Pancreas (tissue), 10 donors: ENCODE data around the gene NPEPL1. TPM values are rescaled to one million over a fixed set of nuclear protein-coding genes. Genes with fewer than 3 reads are reported as not detected.
"Not testable (repeated sequence)": the region's sequence is repeated elsewhere in the genome, so short reads cannot be mapped to it uniquely, and the experiment has no call there.

Experiments used
- ATAC-seq, 4 donors: fragments of 200-7000 bp; cut with Tn5 transposase; one replicate each; pipeline versions ENCODE4 v1.8.0 to v1.9.1; 2020; ENCODE audit warnings: mild to moderate bottlenecking in 4 of 4, moderate library complexity in 4 of 4
- DNase-seq, 6 donors: peaks; one replicate each; pipeline ENCODE4 v3.0.0-alpha.2; 2020
- FAIRE-seq: peaks from 2 replicates; lab custom pipeline; 2012; peaks lifted over from hg19 to GRCh38; lab: Jason Lieb, UNC
- H3K27ac ChIP-seq, 4 donors: fragments of 200-600 bp; sonication (generic); 1 replicate in 3 of 4; 2 replicates in 1 of 4; pipeline versions ENCODE4 v1.5.0 to v1.8.0; 2020
- H3K27me3 ChIP-seq, 4 donors: fragments of 200-600 bp; one replicate each; pipeline ENCODE4 v1.8.0; 2021
- H3K36me3 ChIP-seq, 3 donors: fragments of 200-600 bp; sonication (generic) in 1 of 3; one replicate each; pipeline versions ENCODE4 v1.5.0 to v1.8.0; 2020 to 2021
- H3K4me1 ChIP-seq, 3 donors: fragments of 200-600 bp; one replicate each; pipeline ENCODE4 v1.8.0; 2021
- H3K4me3 ChIP-seq, 4 donors: fragments of 200-600 bp; sonication (generic) in 2 of 4; one replicate each; pipeline versions ENCODE4 v1.5.0 to v1.8.0; 2020 to 2021
- H3K9me3 ChIP-seq, 4 donors: fragments of 200-600 bp; one replicate each; pipeline ENCODE4 v1.8.0; 2021
- WGBS, 2 donors: extraction: QIAGEN DNeasy Blood & Tissue Kit; methylation state at CpG; one replicate each; pipeline ENCODE4 v1.1.7; 2013; 5-methylcytosine and 5-hydroxymethylcytosine counted together
- intact Hi-C, 3 donors: fragments of 100-400 bp; cut with DNase I; formaldehyde crosslinking; loops; one replicate each; pipeline versions ENCODE4 v1.11.1 to v1.14.2; 2022
- polyA plus RNA-seq, 2 donors: library from polyadenylated mRNA; stranded (reverse); fragments of 200-250 nt; gene quantifications; one replicate each; pipeline ENCODE4 v1.2.3, GENCODE V29; 2013
- total RNA-seq, 6 donors: library from RNA; stranded (reverse); fragmentation: NEBNext Ultra II Directional in 4 of 6; extraction: Animal tissue kit (Norgen Biotek cat#: 25700) in 4 of 6; gene quantifications; one replicate each; pipeline versions ENCODE4 v1.2.1 to v1.2.4, GENCODE V29; 2021 to 2023
- TF ChIP-seq, protein P1 (sequence below), 4 donors: fragments of 200-600 bp; sonication (generic) in 3 of 4; IDR thresholded peaks; one replicate each; pipeline versions ENCODE4 v1.5.0 to v1.8.0; 2021; ENCODE audit warnings: antibody characterized with exemption in 4 of 4
- donor health status: healthy with polysubstance abuse.
- donor health status: DM: no; HTN: no; CAD: no; lungs with moderate emphysema.
- donor health status: DM: no; HTN: no; CAD: no.
- donor health status: control.
- donor health status: control.
- donor health status: Bipolar disorder and iron deficiency.
- donor health status: DM: yes; HTN: yes; CAD: no.
- donor health status: DM: no; HTN: no; CAD: no.
- donor health status: DM: no; HTN: no; CAD: no.
- donor health status: DM: yes; HTN: yes; CAD: no.

Gene NPEPL1
- total and polyA plus RNA-seq, 8 donors: 12.4 to 77.8 (median 18.0) TPM

DNA sequence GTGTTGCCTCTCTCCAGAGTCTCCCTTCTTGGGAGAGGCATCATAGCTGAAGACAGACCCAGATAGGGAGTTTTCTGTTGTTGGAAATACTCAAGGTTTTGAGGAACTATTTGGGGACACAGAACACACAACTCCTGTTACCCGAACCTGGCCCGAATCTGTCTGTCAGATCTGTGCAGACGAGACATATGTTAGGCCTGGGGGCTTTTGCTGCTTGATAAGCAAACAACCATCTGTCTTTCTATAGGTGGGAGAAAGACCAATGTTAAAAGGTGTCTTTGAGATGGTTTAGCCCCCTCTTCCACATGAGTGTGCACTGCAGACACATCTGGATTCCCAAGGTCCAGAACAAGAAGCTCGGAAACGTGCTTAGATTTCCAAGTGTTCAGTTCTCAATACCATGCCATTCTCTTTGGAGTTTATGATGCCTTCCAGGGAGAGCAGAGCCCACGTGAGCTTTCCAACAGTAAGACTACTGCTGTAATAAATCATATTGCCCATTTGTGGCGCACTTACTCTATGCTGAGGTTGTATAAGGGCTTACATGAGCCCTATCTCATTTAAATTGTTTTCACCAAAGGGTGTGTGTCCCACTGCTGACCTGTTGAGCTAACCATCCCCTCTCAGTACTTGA lies 45.3 kb upstream of the NPEPL1 start:
- ATAC-seq: no peak
- intact Hi-C loops: no loop called here
- no peak for DNase-seq
- TF ChIP-seq, protein P1, sequence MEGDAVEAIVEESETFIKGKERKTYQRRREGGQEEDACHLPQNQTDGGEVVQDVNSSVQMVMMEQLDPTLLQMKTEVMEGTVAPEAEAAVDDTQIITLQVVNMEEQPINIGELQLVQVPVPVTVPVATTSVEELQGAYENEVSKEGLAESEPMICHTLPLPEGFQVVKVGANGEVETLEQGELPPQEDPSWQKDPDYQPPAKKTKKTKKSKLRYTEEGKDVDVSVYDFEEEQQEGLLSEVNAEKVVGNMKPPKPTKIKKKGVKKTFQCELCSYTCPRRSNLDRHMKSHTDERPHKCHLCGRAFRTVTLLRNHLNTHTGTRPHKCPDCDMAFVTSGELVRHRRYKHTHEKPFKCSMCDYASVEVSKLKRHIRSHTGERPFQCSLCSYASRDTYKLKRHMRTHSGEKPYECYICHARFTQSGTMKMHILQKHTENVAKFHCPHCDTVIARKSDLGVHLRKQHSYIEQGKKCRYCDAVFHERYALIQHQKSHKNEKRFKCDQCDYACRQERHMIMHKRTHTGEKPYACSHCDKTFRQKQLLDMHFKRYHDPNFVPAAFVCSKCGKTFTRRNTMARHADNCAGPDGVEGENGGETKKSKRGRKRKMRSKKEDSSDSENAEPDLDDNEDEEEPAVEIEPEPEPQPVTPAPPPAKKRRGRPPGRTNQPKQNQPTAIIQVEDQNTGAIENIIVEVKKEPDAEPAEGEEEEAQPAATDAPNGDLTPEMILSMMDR (IDR thresholded peaks at IDR 0.05): no peak
- Histone ChIP-seq H3K27me3 (no peaks in the 10 kb centered on the region), H3K4me3 (no peak overlapping the region), H3K4me1 (no peaks in the 10 kb centered on the region), H3K9me3 (no peaks in the 10 kb centered on the region), H3K27ac (no peak overlapping the region), H3K36me3 (no peaks in the 10 kb centered on the region)
- 74 to 84% methylated on average over 7 of the region's 7 CpGs for WGBS, 2 donors
- FAIRE-seq: no peak

DNA sequence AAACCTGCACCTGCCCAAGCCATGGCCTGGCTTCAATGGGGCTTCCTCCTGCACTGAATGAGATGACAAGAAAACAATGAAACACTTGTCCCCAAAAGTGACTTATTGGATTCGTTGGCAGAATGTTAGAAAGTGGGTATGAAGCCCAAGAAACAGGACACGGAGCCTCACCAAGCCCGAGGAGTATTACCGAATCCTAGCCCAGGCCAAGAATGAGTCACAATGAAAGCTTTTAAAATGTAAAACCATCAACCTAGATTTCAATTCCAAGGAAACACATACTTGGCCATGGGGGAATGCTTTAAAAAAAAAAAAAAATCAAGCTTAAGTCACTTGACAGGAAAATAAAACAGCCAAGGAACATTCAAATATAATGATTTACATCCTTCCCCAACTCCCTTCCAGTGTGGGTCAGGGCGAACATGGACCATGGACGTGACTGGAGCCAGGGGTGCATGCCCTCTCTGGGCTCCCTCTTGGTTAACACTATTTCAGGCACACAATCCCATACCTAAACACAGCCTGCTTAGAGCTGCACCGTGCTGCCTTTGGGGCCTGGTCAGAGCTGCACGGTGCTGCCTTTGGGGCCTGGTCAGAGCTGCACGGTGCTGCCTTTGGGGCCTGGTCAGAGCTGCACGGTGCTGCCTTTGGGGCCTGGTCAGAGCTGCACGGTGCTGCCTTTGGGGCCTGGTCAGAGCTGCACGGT lies 44.7 kb upstream of the NPEPL1 start:
- H3K9me3 ChIP-seq: no peaks in the 10 kb centered on the region
- 76 to 82% methylated on average over 9 to 10 of the region's 12 CpGs for WGBS, 2 donors
- intact Hi-C loops: no loop called here
- TF ChIP-seq, protein P1 (IDR thresholded peaks at IDR 0.05): no peak
- H3K36me3 ChIP-seq: no peaks in the 10 kb centered on the region
- DNase-seq (no peak), ATAC-seq (no peak), FAIRE-seq (no peak)
- no peak overlapping the region for H3K27ac ChIP-seq
- H3K4me3 ChIP-seq: no peak overlapping the region
- H3K4me1 ChIP-seq: peaks cover 0 to under 1% (median 0%) of the 10 kb centered on the region in 3 donors
- H3K27me3 ChIP-seq: no peaks in the 10 kb centered on the region

DNA sequence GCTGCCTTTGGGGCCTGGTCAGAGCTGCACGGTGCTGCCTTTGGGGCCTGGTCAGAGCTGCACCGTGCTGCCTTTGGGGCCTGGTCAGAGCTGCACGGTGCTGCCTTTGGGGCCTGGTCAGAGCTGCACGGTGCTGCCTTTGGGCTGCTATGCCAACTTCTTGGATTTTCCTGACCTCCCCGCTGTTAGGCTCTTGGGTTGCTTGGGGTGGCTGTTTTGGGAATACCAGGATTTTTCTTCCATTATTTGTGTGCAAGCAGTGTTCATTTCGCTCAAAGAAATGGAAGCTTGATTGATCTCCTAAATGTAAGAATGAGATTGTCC lies 44.1 kb upstream of the NPEPL1 start:
- H3K27me3 ChIP-seq, H3K27ac ChIP-seq, DNase-seq, ATAC-seq, H3K9me3 ChIP-seq, H3K4me3 ChIP-seq, intact Hi-C loops, H3K36me3 ChIP-seq, H3K4me1 ChIP-seq, FAIRE-seq: not testable (repeated sequence)
- 90 to 93% methylated on average over 6 of the region's 6 CpGs for WGBS, 2 donors

DNA sequence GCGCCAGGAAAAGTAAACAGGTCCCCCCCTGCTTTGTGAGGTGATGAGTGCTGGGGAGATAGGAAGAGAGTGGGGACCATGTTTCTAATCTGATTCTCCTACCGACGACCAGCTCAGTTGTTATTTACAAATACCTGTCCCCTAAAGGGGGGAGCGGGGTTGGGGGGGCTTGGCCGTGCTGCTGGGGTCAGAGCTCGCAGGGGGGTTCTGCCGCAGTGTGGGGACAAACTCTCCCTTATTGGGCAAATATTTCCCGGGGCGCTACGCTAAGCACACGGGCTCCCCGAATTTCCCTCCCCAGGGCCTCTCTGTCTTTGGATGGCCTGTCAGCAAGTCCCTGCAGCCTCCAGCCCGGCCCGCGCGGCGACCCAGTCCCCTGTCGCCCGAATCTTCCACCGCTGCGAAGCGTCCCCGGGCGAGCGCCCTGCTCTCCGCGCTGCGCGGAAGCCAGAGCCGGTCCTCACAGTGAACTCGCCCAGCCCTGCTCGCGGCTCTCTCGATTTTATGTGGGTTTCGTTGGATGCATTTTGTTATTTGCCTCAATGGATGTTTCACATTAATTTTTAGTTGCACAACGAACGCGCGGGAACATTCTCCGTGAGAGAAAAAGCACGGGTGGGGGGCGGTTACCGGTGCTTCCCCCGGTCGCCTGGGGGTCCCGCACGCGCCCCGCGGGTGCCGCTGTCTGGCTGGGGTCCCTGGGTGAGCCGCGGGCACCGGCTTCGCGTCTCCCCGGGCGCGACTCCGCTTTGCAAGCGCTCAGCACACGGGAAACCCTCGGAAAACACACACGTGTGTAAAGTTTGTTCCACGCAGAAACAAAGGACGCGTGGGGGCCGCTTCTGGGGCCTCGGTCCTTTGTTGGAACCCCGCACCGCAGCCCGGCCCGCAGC lies 43.1 kb upstream of the NPEPL1 start:
- DNase-seq (peak; percentile 24 to 78 (median 40)), FAIRE-seq (no peak), ATAC-seq (no peak)
- Histone ChIP-seq H3K4me3 (peak overlapping the region; percentile 77 to 99 (median 90)), H3K36me3 (no peaks in the 10 kb centered on the region), H3K27me3 (no peaks in the 10 kb centered on the region), H3K9me3 (no peaks in the 10 kb centered on the region), H3K27ac (peak overlapping the region; percentile 81 to 96 (median 88)), H3K4me1 (peaks cover 7 to 12% (median 11%) of the 10 kb centered on the region in 3 donors)
- WGBS, 2 donors: 12 to 17% methylated on average over 71 to 73 of the region's 73 CpGs
- intact Hi-C loops: no loop called here
- TF ChIP-seq, protein P1 (IDR thresholded peaks at IDR 0.05): no peak

DNA sequence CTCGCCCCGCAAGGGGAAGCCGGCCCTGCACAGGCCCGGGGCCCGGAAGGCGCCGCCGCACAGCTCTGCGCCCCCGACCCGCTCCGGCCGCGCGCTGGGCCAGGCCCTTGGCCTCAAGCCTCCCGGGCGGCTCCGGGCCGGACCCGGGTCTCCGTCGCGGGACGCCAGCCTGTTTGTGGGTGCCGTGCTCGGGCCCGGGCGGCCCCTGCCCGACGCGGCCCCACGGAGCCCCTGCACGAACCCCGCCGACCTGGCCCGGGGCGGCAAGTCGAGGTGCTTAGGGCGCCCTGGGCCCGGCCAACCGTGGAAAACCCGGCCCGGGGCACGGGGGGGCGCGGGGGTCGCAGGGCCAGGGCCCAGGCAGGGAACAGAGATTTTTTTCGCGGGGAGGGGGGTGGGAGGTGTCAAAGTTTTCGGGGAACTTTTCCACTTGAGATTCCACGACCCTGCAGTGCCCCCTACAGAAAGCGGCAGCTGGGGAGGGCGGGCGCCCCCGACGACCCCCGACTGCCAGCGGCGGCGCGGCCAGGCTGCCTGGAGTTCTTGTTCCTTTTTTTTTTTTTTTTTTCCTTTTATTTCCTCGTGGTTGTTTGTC lies 42.3 kb upstream of the NPEPL1 start:
- DNase-seq (peak; percentile 15 to 77 (median 42)), FAIRE-seq (no peak), ATAC-seq (peak; percentile 9 to 48 (median 20))
- Histone ChIP-seq H3K4me3 (peak overlapping the region; percentile 77 to 99 (median 90)), H3K9me3 (no peaks in the 10 kb centered on the region), H3K36me3 (no peaks in the 10 kb centered on the region), H3K4me1 (peaks cover 7 to 20% (median 18%) of the 10 kb centered on the region in 3 donors), H3K27me3 (no peaks in the 10 kb centered on the region), H3K27ac (peak overlapping the region; percentile 81 to 96 (median 88))
- intact Hi-C loops: no loop called here
- TF ChIP-seq, protein P1 (IDR thresholded peaks at IDR 0.05): no peak
- 2% methylated on average over 36 to 62 of the region's 62 CpGs for WGBS, 2 donors
